HepG2 (cell line): ENCODE data around the gene TTLL4. TPM values are rescaled to one million over a fixed set of nuclear protein-coding genes. Genes with fewer than 3 reads are reported as not detected.

Experiments
- ARHGAP35 ChIP-seq: sonication (generic); formaldehyde crosslinking; IDR thresholded peaks from 2 replicates; pipeline ENCODE4 v1.9.0; 2022; ENCODE audit warnings: mild to moderate bottlenecking, inconsistent platforms, moderate library complexity, missing genetic modification reagents, borderline replicate concordance
- CREB3 ChIP-seq: sonication (generic); formaldehyde crosslinking; IDR thresholded peaks from 2 replicates; pipeline ENCODE4 v1.5.0; 2020; ENCODE audit warnings: missing genetic modification reagents
- DDIT3 ChIP-seq: sonication (generic); formaldehyde crosslinking; IDR thresholded peaks from 2 replicates; pipeline ENCODE4 v1.4.0; 2020; ENCODE audit warnings: mild to moderate bottlenecking, missing genetic modification reagents
- HNF1A ChIP-seq, 2 experiments: sonication (generic) in 1 of 2; formaldehyde crosslinking in 1 of 2; IDR thresholded peaks; 2 replicates each; pipeline versions ENCODE4 v1.4.0 to v1.6.1; 2016 to 2020; ENCODE audit warnings: borderline replicate concordance in 1 of 2, low read depth in 1 of 2, mild to moderate bottlenecking in 1 of 2, missing genetic modification reagents in 1 of 2
- IKZF4 ChIP-seq: sonication (generic); formaldehyde crosslinking; IDR thresholded peaks from 2 replicates; pipeline ENCODE4 v1.5.1; 2020; ENCODE audit warnings: borderline replicate concordance, mild to moderate bottlenecking, low read depth, missing genetic modification reagents; ENCODE audit errors: not compliant biosample characterization
- MIXL1 ChIP-seq: IDR thresholded peaks from 2 replicates; pipeline ENCODE4 v1.6.1; 2016
- NR0B2 ChIP-seq: sonication (generic); formaldehyde crosslinking; IDR thresholded peaks from 2 replicates; pipeline ENCODE4 v1.4.0; 2020; ENCODE audit warnings: mild to moderate bottlenecking, missing genetic modification reagents
- PAF1 ChIP-seq: IDR thresholded peaks from 2 replicates; pipeline ENCODE4 v1.6.1; 2016; ENCODE audit warnings: missing genetic modification reagents, missing compliant biosample characterization
- PAWR ChIP-seq: sonication (generic); formaldehyde crosslinking; IDR thresholded peaks from 2 replicates; pipeline ENCODE4 v1.4.0; 2020; ENCODE audit warnings: missing genetic modification reagents, mild to moderate bottlenecking, borderline replicate concordance
- PPARG ChIP-seq: conservative IDR thresholded peaks from 2 replicates; pipeline ENCODE4 v1.6.1; 2016; ENCODE audit warnings: missing biosample characterization, missing genetic modification reagents
- SMAD9 ChIP-seq: sonication (generic); formaldehyde crosslinking; IDR thresholded peaks from 2 replicates; pipeline ENCODE4 v1.5.1; 2020; ENCODE audit warnings: mild to moderate bottlenecking, missing genetic modification reagents
- SUZ12 ChIP-seq: fragments of 150-350 bp; IDR thresholded peaks from 2 replicates; pipeline ENCODE4 v1.6.1; 2014; ENCODE audit warnings: low read depth, low read length
- TBP ChIP-seq: sonication (generic); formaldehyde crosslinking; IDR thresholded peaks from 2 replicates; pipeline ENCODE4 v1.5.0; 2020; ENCODE audit warnings: missing genetic modification reagents
- polyA plus RNA-seq, 8 experiments: library from polyadenylated mRNA; depleted of rRNA in 3 of 8; stranded (reverse) in 7 of 8; unstranded in 1 of 8; fragments of >200 nt; fragmentation: Illumina TruSeq in 4 of 8; extraction: Trizol in 4 of 8; gene quantifications; 2 replicates each; pipeline versions ENCODE4 v1.2.1 to v1.2.3, GENCODE V29; 2011 to 2016; ENCODE audit warnings: low read depth in 4 of 8, missing spikeins in 1 of 8, mixed read lengths in 1 of 8; ENCODE audit not compliant: insufficient read depth in 1 of 8
- total RNA-seq, 5 experiments: library from RNA; depleted of rRNA; stranded (reverse); fragments of >200 nt; fragmentation: Illumina TruSeq; extraction: Trizol; gene quantifications; 2 replicates each; pipeline ENCODE4 v1.2.3, GENCODE V29; 2016; ENCODE audit warnings: low read depth in 1 of 5
- TF ChIP-seq, protein P1 (sequence below): sonication (generic); formaldehyde crosslinking; IDR thresholded peaks from 2 replicates; pipeline ENCODE4 v1.5.0; 2020; ENCODE audit warnings: missing genetic modification reagents
- TF ChIP-seq, protein P2 (sequence below): sonication (generic); formaldehyde crosslinking; IDR thresholded peaks from 2 replicates; pipeline ENCODE4 v1.5.1; 2020; ENCODE audit warnings: missing genetic modification reagents, mild to moderate bottlenecking, borderline replicate concordance
- TF ChIP-seq, protein P3 (sequence below): sonication (generic); formaldehyde crosslinking; IDR thresholded peaks from 2 replicates; pipeline ENCODE4 v1.8.0; 2022; ENCODE audit warnings: missing genetic modification reagents, mild to moderate bottlenecking, inconsistent platforms, borderline replicate concordance

TTLL4 gene
- total and polyA plus RNA-seq, 2 of the 13 experiments (the other 11 are each of a cell fraction or from before 2014, with no cell fraction given), result 77.5 to 84.6 TPM

GRCh38 chr2:218710687-218711549 lies at the start of gene TTLL4 (continued):
- 0 out of 2 replicates have a peak, but pooled peaks have one; percentile 13 for TF ChIP-seq HNF1A (IDR thresholded peaks at IDR 0.05; ENCODE audit: low read depth)
- TF ChIP-seq HNF1A (CRISPR knock-in tag; IDR thresholded peaks at IDR 0.05; ENCODE audit: borderline replicate concordance), result peak; percentile 82
- peak; percentile 86; the same call in 1 of the 2 replicates for TF ChIP-seq PAWR
- TF ChIP-seq CREB3 (CRISPR knock-in tag), result peak; percentile 81
- peak; percentile 90 for TF ChIP-seq NR0B2 (CRISPR knock-in tag)
- TF ChIP-seq PPARG (CRISPR knock-in tag), result peak; percentile 30; the same call in 1 of the 2 replicates
- TF ChIP-seq DDIT3 (CRISPR knock-in tag), result 0 out of 2 replicates have a peak, but pooled peaks have one; percentile 25
- peak; percentile 89 for TF ChIP-seq IKZF4 (CRISPR knock-in tag)
- TF ChIP-seq SMAD9, result no peak; the same call in 1 of the 2 replicates
- peak; percentile 60; the same call in 1 of the 2 replicates for TF ChIP-seq TBP (CRISPR knock-in tag)
- peak; percentile 76 for TF ChIP-seq SUZ12
- TF ChIP-seq, protein P1, sequence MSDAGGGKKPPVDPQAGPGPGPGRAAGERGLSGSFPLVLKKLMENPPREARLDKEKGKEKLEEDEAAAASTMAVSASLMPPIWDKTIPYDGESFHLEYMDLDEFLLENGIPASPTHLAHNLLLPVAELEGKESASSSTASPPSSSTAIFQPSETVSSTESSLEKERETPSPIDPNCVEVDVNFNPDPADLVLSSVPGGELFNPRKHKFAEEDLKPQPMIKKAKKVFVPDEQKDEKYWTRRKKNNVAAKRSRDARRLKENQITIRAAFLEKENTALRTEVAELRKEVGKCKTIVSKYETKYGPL (CRISPR knock-in tag), result 0 out of 2 replicates have a peak, but pooled peaks have one; percentile 13
- TF ChIP-seq, protein P2, sequence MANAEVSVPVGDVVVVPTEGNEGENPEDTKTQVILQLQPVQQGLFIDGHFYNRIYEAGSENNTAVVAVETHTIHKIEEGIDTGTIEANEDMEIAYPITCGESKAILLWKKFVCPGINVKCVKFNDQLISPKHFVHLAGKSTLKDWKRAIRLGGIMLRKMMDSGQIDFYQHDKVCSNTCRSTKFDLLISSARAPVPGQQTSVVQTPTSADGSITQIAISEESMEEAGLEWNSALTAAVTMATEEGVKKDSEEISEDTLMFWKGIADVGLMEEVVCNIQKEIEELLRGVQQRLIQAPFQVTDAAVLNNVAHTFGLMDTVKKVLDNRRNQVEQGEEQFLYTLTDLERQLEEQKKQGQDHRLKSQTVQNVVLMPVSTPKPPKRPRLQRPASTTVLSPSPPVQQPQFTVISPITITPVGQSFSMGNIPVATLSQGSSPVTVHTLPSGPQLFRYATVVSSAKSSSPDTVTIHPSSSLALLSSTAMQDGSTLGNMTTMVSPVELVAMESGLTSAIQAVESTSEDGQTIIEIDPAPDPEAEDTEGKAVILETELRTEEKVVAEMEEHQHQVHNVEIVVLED (CRISPR knock-in tag), result peak; percentile 81
- TF ChIP-seq MIXL1 (CRISPR knock-in tag), result no peak
- TF ChIP-seq PAF1, result no peak
- TF ChIP-seq, protein P3, sequence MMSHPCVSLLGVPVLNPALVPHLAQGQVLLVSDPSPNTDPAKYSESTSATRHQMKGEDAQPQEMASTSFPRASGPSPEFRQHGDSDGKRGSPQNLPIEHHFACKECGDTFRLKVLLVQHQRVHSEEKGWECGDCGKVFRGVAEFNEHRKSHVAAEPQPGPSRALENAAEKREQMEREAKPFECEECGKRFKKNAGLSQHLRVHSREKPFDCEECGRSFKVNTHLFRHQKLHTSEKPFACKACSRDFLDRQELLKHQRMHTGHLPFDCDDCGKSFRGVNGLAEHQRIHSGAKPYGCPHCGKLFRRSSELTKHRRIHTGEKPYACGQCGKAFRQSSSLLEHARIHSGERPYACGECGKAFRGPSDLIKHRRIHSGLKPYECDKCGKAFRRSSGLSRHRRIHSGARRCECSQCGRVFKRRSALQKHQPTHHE, result peak; percentile 98
- TF ChIP-seq ARHGAP35 (CRISPR knock-in tag), result peak; percentile 84; the same call in 1 of the 2 replicates
